GM19397 (cell line): Measurements from ENCODE around the gene SOSTDC1.
"Not testable (repeated sequence)": the region's sequence is repeated elsewhere in the genome, so short reads cannot be mapped to it uniquely, and the experiment has no call there.

ENCODE experiments used
- ATAC-seq: cut with Tn5 transposase; IDR thresholded peaks from one replicate; pipeline ENCODE4 v1.9.1; 2021; ENCODE audit warnings: mild to moderate bottlenecking, moderate library complexity; ENCODE audit not compliant: unreplicated experiment

The SOSTDC1 gene, protein sequence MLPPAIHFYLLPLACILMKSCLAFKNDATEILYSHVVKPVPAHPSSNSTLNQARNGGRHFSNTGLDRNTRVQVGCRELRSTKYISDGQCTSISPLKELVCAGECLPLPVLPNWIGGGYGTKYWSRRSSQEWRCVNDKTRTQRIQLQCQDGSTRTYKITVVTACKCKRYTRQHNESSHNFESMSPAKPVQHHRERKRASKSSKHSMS

GRCh38 chr7:16465469-16466361 is at the start of gene SOSTDC1:
Gene SOSTDC1, minus strand, starts transcription at chr7:16465738. Its CDS starts 70 bp downstream, at chr7:16465668.
- ATAC-seq, result no peak

DNA sequence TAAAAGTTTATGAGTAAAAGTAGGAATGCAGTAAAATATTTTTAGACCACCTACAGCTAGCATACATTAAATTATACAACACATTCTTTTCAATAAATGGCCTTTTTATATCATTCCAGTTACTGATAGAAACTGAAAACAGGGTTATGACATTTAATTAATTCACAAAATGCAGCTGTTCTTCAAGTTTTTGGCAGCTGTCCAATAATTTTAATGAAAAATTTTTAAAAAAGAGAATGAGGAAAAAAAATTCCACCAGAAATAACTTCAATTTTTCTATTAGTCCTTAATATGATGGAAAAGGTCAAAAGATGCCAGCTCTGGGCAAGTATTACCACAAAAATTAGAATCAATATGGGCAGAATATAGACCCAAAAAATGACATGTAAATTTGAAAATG is 49.2 kb upstream of the SOSTDC1 start:
- no peak for ATAC-seq

DNA sequence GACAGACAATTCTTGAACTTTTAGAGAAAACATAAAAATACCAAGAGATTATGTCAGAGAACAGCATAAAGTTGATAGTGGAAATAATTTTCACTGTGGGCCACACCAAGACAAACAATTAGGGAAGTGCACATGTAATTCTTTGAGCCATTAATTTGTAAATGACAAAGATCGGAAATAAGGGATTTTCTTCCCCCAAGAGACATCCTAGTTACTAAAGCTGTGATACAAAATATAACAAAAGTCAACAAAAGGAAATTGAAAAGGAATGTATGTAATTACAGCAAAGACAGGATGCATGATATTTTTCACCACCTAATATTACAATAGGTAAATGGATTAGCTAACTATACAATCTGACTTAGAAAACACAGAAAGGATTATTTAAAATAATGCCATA is 48.7 kb upstream of the SOSTDC1 start:
- no peak for ATAC-seq

DNA sequence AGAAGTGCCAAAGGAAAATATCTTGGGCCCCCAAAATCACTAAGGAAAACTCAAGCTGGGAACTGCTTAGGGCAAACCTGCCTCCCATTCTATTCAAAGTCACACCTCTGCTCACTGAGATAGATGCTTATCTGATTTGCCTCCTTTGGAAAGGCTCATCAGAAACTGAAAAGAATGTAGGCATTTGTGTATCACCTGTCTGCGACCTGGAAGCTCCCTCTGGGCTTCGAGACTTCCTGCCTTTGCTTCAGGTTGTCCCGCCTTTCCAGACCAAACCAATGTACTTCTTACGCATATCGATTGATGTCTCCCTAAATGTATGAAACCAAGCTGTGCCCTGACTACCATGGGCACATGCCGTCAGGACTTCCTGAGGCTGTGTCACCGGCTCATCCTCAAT is 46.6 kb upstream of the SOSTDC1 start:
- ATAC-seq, result no peak

GRCh38 chr7:16511314-16511713 is 45.8 kb upstream of the SOSTDC1 start:
- no peak for ATAC-seq

DNA sequence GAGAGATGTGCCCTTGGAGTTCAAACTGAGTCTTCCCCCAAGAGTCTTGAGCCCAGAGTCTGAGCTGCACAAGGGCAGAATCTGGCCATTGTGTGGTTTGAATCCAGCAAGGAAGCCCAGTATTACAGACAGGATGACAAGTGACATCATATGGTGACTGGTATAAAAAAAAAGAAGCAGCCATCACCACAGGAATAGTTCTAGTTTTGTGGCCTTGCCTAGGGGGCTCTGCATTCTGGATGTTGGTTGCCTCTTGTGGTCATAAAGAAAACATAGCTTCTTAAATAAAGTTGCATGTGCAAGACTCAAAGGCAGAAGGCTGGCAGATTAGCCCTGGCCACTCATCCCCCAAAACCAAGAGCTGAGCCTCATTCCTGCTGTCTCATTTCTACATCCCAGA is 44.3 kb upstream of the SOSTDC1 start:
- no peak for ATAC-seq

DNA sequence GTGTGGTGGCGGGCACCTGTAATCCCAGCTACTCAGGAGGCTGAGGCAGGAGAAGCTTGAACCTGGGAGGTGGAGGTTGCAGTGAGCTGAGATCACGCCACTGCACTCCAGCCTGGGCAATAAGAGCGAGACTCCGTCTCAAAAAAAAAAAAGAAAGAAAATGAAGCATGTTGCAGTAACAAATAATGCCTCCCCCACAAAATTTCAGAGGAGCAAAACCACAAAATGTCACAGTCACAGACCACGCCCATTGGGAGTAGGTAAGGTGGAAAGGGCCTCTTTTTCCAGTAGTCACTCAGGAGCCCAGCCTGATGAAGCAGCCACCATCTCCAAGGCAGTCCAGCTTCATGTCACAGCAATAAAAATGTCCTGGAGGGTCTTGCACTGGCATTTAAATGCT is 40.9 kb upstream of the SOSTDC1 start:
- not testable (repeated sequence) for ATAC-seq

DNA sequence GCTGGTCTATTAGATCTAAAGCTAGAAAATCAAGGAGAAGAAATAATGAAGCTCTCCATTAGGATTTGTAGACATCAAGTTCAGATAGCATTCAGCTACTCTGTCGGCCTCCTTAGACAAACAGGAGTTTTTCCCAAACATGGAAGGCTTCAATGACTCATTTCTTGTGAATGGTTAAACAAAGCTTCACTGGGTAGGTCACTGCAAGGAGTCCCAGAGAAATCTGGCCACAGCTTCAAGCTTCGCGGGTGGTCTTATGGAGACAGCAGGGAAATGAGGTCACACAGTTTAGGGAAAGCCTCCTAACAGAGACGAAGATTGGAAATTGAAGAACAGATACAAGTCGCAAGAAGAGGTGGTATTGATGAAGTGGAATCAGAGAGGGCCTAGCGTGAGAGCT is 38.5 kb upstream of the SOSTDC1 start:
- ATAC-seq, result no peak

DNA sequence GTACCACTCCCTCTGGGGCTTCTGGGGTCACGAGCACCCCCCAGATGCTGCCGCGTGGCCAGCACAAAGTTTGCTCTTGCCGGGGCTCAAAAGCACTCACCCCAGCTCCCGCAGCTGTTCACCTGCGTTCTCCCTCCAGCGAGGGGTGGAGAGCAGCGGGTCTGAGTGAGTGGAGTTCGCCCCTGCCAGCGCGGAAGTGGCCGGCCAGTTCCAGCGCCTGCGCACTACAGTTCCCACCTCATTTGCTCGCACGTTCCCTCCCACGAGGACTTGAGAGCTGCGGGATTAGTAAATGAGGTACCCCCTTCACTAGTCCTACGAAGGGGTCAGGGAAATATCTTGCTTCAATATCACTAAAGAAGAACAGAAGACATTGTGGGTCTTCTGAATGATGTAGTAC is 36.8 kb upstream of the SOSTDC1 start:
- no peak for ATAC-seq

DNA sequence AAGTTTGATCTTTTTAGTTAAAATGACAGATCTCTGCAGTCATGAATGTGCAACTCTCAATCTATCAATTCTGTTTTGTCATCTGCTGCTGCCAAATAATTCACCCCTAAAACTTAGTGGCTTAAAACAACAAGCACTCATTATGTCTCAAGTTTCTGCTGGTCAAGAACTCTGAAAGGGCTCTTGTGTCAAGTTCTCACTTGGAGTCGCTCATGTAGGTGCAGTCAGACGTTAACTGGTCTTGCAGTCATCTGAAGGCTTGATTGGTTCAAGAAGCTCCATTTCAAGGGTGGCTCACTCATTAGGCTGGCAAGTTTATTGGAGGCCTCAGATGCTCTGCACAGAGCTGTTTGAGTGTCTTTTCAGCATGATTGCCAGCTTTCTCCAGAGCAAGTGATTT is 32.6 kb upstream of the SOSTDC1 start:
- no peak for ATAC-seq

GRCh38 chr7:16494955-16495719 is 29.6 kb upstream of the SOSTDC1 start:
- no peak for ATAC-seq

DNA sequence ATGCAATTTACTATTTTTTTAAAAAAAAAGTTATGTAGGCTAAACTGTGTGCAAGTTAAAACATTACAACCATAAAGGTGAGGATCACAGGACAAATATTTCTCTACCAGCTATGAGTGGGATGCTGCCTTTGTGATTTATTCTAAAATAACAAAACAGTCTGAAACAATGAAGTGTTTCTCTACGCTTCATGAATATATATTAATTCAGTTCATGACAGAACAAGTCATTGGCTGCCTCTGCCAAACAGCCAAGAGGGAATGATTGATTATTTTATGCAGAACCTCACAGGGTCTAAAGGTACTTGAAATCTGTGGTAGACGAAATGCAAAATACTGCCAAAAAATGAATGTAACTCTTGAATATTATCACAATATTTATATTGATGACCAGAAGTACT is 29.0 kb upstream of the SOSTDC1 start:
- ATAC-seq, result no peak

DNA sequence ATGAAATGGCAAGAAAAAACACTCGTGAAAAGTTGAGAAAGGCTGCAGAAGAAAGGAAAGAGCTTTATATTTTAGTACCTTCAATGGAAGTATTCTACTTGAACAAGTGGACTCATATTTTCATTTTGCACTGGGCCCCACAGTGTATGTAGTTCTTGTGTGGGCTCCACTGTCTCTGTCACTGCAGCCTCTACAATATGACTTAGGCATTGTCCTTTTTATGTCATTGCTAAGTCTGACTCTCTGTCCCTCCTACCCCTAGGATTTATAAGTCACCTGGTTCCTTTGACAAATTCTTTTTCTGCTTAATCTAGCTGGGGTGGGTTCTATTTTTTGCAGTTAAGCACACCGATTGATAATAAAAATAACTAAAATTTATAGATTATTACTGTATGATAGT is 27.7 kb upstream of the SOSTDC1 start:
- no peak for ATAC-seq

- ATAC-seq, result no peak
These were observed 27.1 kb upstream of the SOSTDC1 start for GRCh38 chr7:16492513-16493062.

- ATAC-seq, result no peak
These were observed 25.6 kb upstream of the SOSTDC1 start for GRCh38 chr7:16491148-16491547.

DNA sequence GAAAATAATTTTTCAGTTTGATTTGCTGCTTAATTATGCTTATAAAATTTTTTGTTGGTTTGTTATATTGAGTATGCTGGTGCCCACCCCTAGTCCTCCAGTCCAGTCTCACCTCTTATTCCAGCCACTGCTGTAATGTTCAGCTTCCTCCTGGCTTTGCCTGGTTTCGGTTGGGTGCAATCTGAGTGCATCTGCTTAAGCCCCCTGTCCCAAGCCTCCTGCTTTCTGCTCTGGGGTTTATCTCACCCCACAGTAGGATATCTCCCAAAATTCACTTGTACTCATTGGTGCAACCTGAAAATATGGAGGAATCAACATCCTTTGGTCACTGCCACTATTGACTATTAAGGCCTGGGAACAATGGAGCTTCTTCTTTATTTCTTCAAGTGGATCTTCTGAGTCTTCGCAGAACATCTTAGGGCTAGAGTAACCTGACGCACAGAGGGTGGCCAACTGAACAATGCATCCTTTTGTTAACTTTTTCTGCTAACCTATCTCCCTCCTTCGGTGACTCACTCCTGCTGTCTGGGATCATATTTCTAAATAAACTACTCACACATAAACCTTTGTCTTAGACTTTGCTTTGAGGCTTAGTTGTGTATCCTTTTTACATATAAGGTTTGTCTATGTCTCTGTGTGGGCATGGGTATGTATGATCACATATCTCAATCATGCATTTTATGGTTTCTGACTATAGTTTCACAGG is 19.1 kb upstream of the SOSTDC1 start:
- no peak for ATAC-seq

GRCh38 chr7:16479591-16479990 is 14.1 kb upstream of the SOSTDC1 start:
- ATAC-seq, result no peak

- no peak for ATAC-seq
These were observed 13.6 kb upstream of the SOSTDC1 start for GRCh38 chr7:16479161-16479560.

DNA sequence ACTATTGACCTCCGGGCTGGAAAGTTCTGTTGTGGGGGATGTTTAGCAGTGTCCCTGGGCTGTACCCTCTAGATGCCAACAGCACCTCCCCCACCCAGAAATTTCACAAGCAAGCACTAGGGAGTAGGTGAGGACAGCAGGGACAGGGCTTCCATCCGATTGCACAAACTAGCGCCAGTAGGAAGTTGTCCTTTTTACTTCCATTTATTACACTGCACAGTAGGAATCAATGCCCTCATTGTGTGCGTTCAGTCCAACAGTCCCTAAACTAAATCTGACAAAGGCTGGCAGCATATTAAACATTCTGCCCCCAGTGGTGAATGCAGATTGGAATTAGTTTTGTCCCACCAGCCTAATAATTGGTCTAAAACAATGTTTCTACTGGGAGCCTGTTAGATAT is 6.4 kb upstream of the SOSTDC1 start:
- ATAC-seq, result no peak

DNA sequence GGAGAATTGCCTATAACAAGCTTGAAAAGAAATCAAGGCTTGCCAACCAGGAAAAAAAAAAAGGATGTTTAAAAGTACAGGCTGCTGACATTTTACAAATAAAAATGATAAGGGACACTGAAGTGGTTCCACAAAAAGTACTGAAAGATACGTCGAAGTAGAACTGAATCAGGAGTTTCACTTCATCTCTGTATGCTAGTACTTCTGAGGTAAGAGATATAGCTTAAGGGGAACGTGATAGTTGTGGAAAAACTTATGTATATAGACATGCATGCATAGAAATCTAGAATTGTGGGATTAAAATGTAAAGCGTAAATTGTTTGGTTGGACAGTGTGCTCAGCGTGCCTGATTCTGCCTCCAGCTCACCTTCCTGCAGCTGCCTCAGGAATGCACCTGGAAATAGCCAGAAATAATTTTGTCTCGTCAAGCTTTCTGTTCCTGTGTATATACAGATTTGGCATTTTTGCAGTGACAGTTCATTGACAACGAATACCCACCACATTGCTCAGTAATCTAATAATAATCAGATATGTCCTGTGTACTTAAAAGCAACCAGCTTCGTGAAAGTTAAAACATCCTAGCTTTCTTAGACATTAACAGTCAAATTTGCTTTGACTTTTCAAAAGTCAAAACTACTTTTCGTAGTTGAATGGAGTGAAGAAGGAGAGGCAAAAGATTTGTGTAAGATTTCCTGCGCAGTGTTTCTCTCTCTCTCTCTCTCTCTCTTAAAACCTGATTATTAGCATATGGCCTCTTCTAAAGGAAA is 1.4 kb downstream of the SOSTDC1 start:
- ATAC-seq, result no peak
